Fibroblast of lung (primary cell): ENCODE results near the gene C3orf70. TPM values are rescaled to one million over a fixed set of nuclear protein-coding genes. Genes with fewer than 3 reads are reported as not detected.

Experiments used
- DNase-seq, 2 donors: peaks; one replicate each; pipeline versions ENCODE4 v3.0.0 to v3.0.0-alpha.2; 2010; ENCODE audit warnings: low read depth in 2 of 2
- H2AFZ ChIP-seq: 2 replicates; pipeline ENCODE4 v1.5.1; 2012; ENCODE audit warnings: low read length, control low read depth, inconsistent platforms
- H3K27ac ChIP-seq: 2 replicates; pipeline ENCODE4 v1.5.1; 2011; ENCODE audit warnings: low read length, control low read depth; ENCODE audit not compliant: insufficient read depth
- H3K27me3 ChIP-seq: 2 replicates; pipeline ENCODE4 v1.5.1; 2011; ENCODE audit warnings: mild to moderate bottlenecking, low read length; ENCODE audit not compliant: control insufficient read depth, insufficient read depth
- H3K36me3 ChIP-seq: 2 replicates; pipeline ENCODE4 v1.5.1; 2011; ENCODE audit warnings: low read length; ENCODE audit not compliant: control insufficient read depth, insufficient read depth
- H3K4me1 ChIP-seq: 2 replicates; pipeline ENCODE4 v1.5.1; 2011; ENCODE audit warnings: low read length; ENCODE audit not compliant: control insufficient read depth, insufficient read depth; ENCODE audit errors: extremely low read depth
- H3K4me2 ChIP-seq: 2 replicates; pipeline ENCODE4 v1.5.1; 2011; ENCODE audit warnings: low read length, control low read depth; ENCODE audit not compliant: insufficient read depth; ENCODE audit errors: extremely low read depth
- H3K4me3 ChIP-seq, 4 experiments: fragments of 200-600 bp in 1 of 4; sonication (generic) in 1 of 4; replicated peaks in 1 of 4; 2 replicates each; pipeline ENCODE4 v1.5.1; 2011 to 2016; ENCODE audit warnings: low read length in 4 of 4, low read depth in 3 of 4, mild to moderate bottlenecking in 3 of 4, control low read depth in 2 of 4, inconsistent platforms in 1 of 4, mixed read lengths in 1 of 4; ENCODE audit not compliant: insufficient read depth in 1 of 4; ENCODE audit errors: control extremely low read depth in 1 of 4
- H3K79me2 ChIP-seq: 2 replicates; pipeline ENCODE4 v1.5.1; 2012; ENCODE audit warnings: mild to moderate bottlenecking, low read length, inconsistent platforms; ENCODE audit not compliant: control insufficient read depth, insufficient read depth
- H3K9ac ChIP-seq: 2 replicates; pipeline ENCODE4 v1.5.1; 2011; ENCODE audit warnings: mild to moderate bottlenecking, low read length, control low read depth; ENCODE audit not compliant: insufficient read depth
- H3K9me3 ChIP-seq: 2 replicates; pipeline ENCODE4 v1.5.1; 2012; ENCODE audit warnings: low read depth, low read length; ENCODE audit not compliant: control insufficient read depth, insufficient read depth
- H4K20me1 ChIP-seq: 2 replicates; pipeline ENCODE4 v1.5.1; 2011; ENCODE audit warnings: low read length; ENCODE audit not compliant: control insufficient read depth, insufficient read depth; ENCODE audit errors: extremely low read depth
- EZH2 ChIP-seq: IDR thresholded peaks from 2 replicates; pipeline ENCODE4 v1.5.1; 2012; ENCODE audit warnings: low read length, control low read depth, mild to moderate bottlenecking; ENCODE audit errors: missing control alignments
- polyA plus RNA-seq, 2 donors: library from polyadenylated mRNA; depleted of rRNA in 1 of 2; stranded (reverse) in 1 of 2; unstranded in 1 of 2; fragments of >200 nt; gene quantifications; 2 replicates each; pipeline ENCODE4 v1.2.1, GENCODE V29; 2011 to 2012; ENCODE audit warnings: missing spikeins in 1 of 2
- total RNA-seq: library from RNA; depleted of rRNA; stranded (reverse); fragments of >200 nt; gene quantifications from 2 replicates; pipeline ENCODE4 v1.2.1, GENCODE V29; 2014
- TF ChIP-seq, protein P1 (sequence below), 2 donors: IDR thresholded peaks in 1 of 2; conservative IDR thresholded peaks in 1 of 2; 1 replicate in 1 of 2; 2 replicates in 1 of 2; pipeline ENCODE4 v1.5.1; 2011 to 2012; ENCODE audit warnings: low read length in 2 of 2, control low read depth in 1 of 2, inconsistent platforms in 1 of 2, low read depth in 1 of 2, mild to moderate bottlenecking in 1 of 2

C3orf70 gene
- total and polyA plus RNA-seq, 2 donors (not counting 1 experiment from before 2014, with no cell fraction given): 0.33 to 4.7 TPM

- H3K9me3 ChIP-seq: no peaks in the 10 kb centered on the region
- H4K20me1 ChIP-seq: no peaks in the 10 kb centered on the region
- H3K4me3 ChIP-seq: no peak overlapping the region
- no peak for TF ChIP-seq EZH2
- DNase-seq: no peak
- no peak overlapping the region for H2AFZ ChIP-seq
- H3K36me3 ChIP-seq: peaks cover 2% of the 10 kb centered on the region
- no peak overlapping the region for H3K27ac ChIP-seq
- no peak overlapping the region for H3K9ac ChIP-seq
- no peaks in the 10 kb centered on the region for H3K4me1 ChIP-seq
- no peaks in the 10 kb centered on the region for H3K27me3 ChIP-seq
- H3K4me2 ChIP-seq: no peak overlapping the region
- H3K79me2 ChIP-seq: no peaks in the 10 kb centered on the region
Measured at GRCh38 chr3:185056908-185057307, 96.0 kb downstream of the C3orf70 start.

DNA sequence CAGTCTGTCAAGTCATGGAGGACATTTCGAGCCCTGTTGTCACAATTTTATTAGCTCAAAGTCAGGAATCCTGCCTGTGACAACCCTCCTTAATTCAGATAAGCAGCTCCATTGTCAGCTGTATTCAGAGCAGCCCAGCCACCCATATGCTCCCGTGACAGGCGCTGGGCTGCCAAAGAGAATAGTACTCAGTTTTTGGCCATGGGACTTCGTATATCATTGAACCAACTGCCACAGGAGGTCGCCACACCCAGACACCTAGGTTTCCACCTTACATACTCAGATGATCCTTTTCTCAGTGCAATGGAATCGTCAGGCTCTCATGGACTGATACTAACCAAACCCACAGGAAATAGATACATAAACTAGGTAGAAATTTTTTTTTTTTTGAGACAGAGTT is 100.2 kb downstream of the C3orf70 start:
- Histone ChIP-seq H3K9ac (no peak overlapping the region), H3K27me3 (no peaks in the 10 kb centered on the region), H2AFZ (no peak overlapping the region), H3K4me3 (no peak overlapping the region), H3K27ac (no peak overlapping the region), H3K4me2 (no peak overlapping the region), H3K79me2 (no peaks in the 10 kb centered on the region), H3K36me3 (peaks cover 2% of the 10 kb centered on the region), H4K20me1 (no peaks in the 10 kb centered on the region), H3K9me3 (no peaks in the 10 kb centered on the region), H3K4me1 (no peaks in the 10 kb centered on the region)
- no peak for TF ChIP-seq EZH2
- TF ChIP-seq, protein P1, sequence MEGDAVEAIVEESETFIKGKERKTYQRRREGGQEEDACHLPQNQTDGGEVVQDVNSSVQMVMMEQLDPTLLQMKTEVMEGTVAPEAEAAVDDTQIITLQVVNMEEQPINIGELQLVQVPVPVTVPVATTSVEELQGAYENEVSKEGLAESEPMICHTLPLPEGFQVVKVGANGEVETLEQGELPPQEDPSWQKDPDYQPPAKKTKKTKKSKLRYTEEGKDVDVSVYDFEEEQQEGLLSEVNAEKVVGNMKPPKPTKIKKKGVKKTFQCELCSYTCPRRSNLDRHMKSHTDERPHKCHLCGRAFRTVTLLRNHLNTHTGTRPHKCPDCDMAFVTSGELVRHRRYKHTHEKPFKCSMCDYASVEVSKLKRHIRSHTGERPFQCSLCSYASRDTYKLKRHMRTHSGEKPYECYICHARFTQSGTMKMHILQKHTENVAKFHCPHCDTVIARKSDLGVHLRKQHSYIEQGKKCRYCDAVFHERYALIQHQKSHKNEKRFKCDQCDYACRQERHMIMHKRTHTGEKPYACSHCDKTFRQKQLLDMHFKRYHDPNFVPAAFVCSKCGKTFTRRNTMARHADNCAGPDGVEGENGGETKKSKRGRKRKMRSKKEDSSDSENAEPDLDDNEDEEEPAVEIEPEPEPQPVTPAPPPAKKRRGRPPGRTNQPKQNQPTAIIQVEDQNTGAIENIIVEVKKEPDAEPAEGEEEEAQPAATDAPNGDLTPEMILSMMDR (conservative IDR thresholded peaks at IDR 0.05 in 1 of 2, IDR thresholded peaks at IDR 0.05 in 1 of 2; ENCODE audit: low read depth in 1 of 2, low read length in 2 of 2): no peak
- DNase-seq: no peak

DNA sequence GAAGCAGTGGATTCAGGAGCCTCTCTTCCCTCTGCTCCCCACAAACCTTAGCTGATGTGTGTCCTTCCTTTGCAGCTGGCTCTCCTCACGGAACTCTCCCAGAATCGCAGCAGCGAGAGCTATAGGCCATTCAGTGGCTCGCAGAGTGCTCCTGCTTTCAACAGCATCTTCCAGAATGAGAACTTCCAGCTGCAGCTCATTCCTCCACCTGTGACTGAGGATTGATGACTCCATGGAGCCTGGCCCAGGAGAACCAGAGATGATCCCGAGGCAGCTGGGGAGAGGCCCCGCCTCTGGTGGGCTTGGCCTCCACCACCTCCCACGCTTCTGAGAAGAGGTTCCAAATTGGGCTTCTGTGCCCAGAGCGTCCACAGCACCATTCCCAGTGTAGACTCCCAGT is 101.1 kb downstream of the C3orf70 start:
- no peak overlapping the region for H3K27ac ChIP-seq
- no peaks in the 10 kb centered on the region for H3K79me2 ChIP-seq
- TF ChIP-seq, protein P1 (conservative IDR thresholded peaks at IDR 0.05 in 1 of 2, IDR thresholded peaks at IDR 0.05 in 1 of 2; ENCODE audit: low read depth in 1 of 2, low read length in 2 of 2): no peak
- TF ChIP-seq EZH2: no peak
- no peak overlapping the region for H3K4me2 ChIP-seq
- H3K27me3 ChIP-seq: no peaks in the 10 kb centered on the region
- DNase-seq: no peak
- H3K36me3 ChIP-seq: peaks cover 2% of the 10 kb centered on the region
- H3K4me1 ChIP-seq: no peaks in the 10 kb centered on the region
- no peak overlapping the region for H2AFZ ChIP-seq
- no peaks in the 10 kb centered on the region for H3K9me3 ChIP-seq
- no peaks in the 10 kb centered on the region for H4K20me1 ChIP-seq
- H3K9ac ChIP-seq: no peak overlapping the region
- H3K4me3 ChIP-seq: no peak overlapping the region
